HG02970 (cell line): ENCODE measurements around the gene CRADD.

ENCODE experiments used
- ATAC-seq: cut with Tn5 transposase; IDR thresholded peaks from one replicate; pipeline ENCODE4 v1.9.1; 2021; ENCODE audit warnings: mild to moderate bottlenecking, moderate library complexity, moderate number of reproducible peaks; ENCODE audit not compliant: unreplicated experiment, low FRiP score

CRADD gene

GRCh38 chr12:93829016-93829415 lies 151.8 kb downstream of the CRADD start:
- no peak for ATAC-seq

DNA sequence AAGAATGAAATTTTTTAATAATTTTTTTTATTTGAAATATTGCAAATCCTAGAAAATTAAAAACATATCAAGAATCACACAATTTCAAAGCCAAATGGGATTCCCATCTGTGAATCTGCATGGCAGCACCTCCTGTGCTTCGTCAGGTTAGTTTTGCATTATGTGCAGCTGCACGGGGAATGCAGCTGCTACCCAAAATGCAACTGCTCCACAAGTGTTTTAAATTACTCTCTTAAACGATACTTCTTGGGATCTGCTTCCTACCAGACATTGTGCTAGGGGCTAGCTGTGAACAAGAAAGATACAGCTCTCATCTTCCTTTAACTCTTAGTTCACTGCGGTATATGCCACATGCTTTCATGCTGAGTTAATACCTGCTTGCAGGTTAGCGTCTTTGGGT lies 154.2 kb downstream of the CRADD start:
- no peak for ATAC-seq

- ATAC-seq: no peak
These were observed 155.0 kb downstream of the CRADD start for GRCh38 chr12:93832131-93832530.

DNA sequence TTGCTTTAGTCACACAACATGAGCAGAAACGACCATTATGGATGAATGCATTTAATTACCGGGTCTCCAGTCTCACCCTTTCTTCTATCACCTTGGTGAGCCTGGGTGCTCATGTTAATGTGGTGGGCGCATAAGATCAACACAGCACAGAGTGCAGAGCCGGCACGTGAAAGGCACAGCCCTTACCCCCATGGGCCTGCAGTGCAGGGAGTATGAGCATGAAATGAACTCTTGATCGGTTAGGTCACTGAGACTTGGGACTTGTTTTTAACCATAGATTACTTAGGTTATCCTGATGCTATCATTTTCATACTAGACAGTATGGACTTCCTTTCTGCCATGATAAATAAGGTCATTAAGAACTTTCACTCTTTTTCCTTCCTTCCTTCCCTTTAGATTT lies 156.8 kb downstream of the CRADD start:
- no peak for ATAC-seq

DNA sequence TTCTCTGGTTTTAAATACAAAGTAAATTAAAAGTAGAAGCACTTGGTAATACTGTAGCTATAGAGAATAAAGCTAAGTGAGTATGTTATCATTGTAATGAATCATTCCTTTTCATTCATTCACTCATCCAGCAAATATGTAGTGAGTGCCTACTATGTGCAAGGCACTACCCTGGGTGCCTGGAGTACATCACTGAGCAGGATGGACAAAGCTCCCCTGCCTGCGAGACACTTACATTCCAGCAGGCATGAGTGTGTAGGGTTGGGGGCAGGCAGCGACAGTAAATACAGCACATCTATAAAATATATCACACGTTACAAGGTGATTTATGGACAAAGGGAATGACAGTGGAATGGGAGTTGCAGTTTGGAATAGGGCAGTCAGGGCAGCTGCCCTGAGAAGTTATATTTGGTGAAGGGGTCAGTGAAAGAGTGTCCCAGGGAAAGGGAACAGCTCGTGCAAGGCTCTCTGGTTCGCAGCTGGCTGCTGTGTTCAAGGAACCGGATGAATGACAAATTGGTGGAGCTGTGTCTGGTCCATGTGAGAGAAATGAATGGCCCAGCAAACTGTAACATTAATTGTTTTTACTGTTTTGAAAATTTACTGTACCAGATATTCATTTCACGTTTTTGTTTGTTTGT lies 159.6 kb downstream of the CRADD start:
- no peak for ATAC-seq

GRCh38 chr12:93838193-93838592 lies 161.0 kb downstream of the CRADD start:
- no peak for ATAC-seq

- ATAC-seq: no peak
These were observed 161.9 kb downstream of the CRADD start for GRCh38 chr12:93839064-93839463.

GRCh38 chr12:93841671-93842070 lies 164.5 kb downstream of the CRADD start:
- ATAC-seq: no peak

DNA sequence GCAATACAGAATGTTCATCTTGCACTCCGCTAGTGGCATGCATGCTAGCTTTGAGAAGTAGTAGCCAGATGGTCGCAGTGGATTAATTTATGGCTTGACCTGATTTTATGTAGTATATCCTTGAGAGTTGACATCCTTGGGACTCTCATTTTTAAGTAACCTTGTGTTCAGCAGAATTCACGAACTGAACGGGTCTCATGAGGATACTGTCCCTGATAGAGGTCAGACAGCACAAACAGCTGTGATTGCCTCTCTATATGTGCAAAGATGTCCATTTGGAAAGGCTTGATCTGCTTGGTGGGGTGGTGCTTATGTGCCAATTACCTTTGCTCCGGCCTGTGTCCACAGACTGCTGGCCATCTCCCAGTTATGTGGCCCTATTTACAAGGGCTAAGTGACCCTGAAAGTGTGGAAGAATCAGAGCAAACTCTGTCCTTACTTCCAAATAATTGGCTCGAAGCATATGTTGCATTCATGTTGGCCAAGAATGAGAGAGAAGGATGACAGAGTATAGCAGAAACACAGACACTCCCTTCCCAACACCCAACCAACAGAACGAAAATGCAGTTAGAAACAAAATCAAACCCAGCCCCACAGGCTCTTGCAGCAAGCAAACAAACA lies 167.1 kb downstream of the CRADD start:
- no peak for ATAC-seq

- ATAC-seq: no peak
These were observed 169.9 kb downstream of the CRADD start for GRCh38 chr12:93846936-93847516.

GRCh38 chr12:93847517-93848474 lies 170.6 kb downstream of the CRADD start:
- ATAC-seq: peak; percentile 87

- no peak for ATAC-seq
These were observed 171.4 kb downstream of the CRADD start for GRCh38 chr12:93848523-93849101.

DNA sequence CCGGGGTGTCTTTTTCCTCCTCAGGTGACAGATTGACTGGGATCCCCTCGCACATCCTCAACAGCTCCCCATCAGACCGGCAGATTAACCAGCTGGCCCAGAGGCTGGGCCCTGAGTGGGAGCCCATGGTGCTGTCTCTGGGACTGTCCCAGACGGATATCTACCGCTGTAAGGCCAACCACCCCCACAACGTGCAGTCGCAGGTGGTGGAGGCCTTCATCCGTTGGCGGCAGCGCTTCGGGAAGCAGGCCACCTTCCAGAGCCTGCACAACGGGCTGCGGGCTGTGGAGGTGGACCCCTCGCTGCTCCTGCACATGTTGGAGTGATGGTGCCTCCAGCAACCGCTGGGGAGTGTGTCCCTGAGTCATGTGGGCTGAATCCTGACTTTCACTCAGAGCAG lies 172.8 kb downstream of the CRADD start:
- no peak for ATAC-seq

- no peak for ATAC-seq
These were observed 173.5 kb downstream of the CRADD start for GRCh38 chr12:93850481-93851256.

GRCh38 chr12:93851257-93851671 lies 174.1 kb downstream of the CRADD start:
- no peak for ATAC-seq

- no peak for ATAC-seq
These were observed 175.0 kb downstream of the CRADD start for GRCh38 chr12:93852173-93852591.

- no peak for ATAC-seq
These were observed 176.7 kb downstream of the CRADD start for GRCh38 chr12:93853698-93854478.

DNA sequence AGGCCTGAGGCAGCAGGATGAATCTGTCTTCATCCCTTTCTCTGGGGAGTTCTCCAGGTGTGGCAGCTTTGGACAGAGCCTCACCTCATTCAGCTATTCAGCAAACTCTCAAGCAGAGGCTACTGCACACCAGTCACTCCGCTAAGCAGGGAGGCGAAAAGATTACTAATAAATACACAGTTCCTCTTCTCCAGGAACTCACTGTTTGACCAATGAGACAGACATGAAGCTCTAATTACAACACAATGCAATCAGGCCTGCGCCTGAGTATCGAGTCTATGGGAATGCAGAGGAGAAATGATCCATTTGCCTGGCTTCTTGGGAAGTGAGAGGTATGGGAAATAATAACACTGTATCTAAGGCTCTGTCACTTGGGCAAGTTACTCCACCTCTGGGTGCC lies 178.1 kb downstream of the CRADD start:
- ATAC-seq: no peak

GRCh38 chr12:93856611-93857010 lies 179.4 kb downstream of the CRADD start:
- no peak for ATAC-seq
